Mononuclear cell (primary cell): ENCODE results near the gene FCHO2. TPM values are rescaled to one million over a fixed set of nuclear protein-coding genes. Genes with fewer than 3 reads are reported as not detected.

Experiments used
- H3K27me3 ChIP-seq: 2 replicates; pipeline ENCODE4 v1.6.0; 2011; ENCODE audit warnings: low read length, control low read depth; ENCODE audit not compliant: insufficient read depth
- H3K4me1 ChIP-seq: 2 replicates; pipeline ENCODE4 v1.5.1; 2011; ENCODE audit warnings: mild to moderate bottlenecking, low read length, control low read depth; ENCODE audit not compliant: insufficient read depth
- H3K4me3 ChIP-seq: 2 replicates; pipeline ENCODE4 v1.5.1; 2011; ENCODE audit warnings: mild to moderate bottlenecking, low read length, moderate library complexity
- H3K9me3 ChIP-seq: 2 replicates; pipeline ENCODE4 v1.5.1; 2011; ENCODE audit warnings: low read depth, mild to moderate bottlenecking, control low read depth, low read length
- total RNA-seq: library from RNA; depleted of rRNA; stranded (reverse); fragments of >200 nt; gene quantifications from one replicate; pipeline ENCODE4 v1.2.3, GENCODE V29; 2012

Gene FCHO2
- total RNA-seq, 1 donor: 3.3 TPM

- peaks cover 48% of the 10 kb centered on the region for H3K27me3 ChIP-seq
- no peaks in the 10 kb centered on the region for H3K4me1 ChIP-seq
- no peak within 1 kb of the TSS for H3K4me3 ChIP-seq
- no peaks in the 10 kb centered on the region for H3K9me3 ChIP-seq
These were observed 164.6 kb downstream of the FCHO2 start, which contains the start of gene TMEM171 for GRCh38 chr5:73120222-73121118. Gene TMEM171, plus strand, starts transcription at chr5:73120575. Its CDS starts 2,799 bp downstream, at chr5:73123374.

- no peaks in the 10 kb centered on the region for H3K4me1 ChIP-seq
- H3K4me3 ChIP-seq: no peak overlapping the region
- H3K27me3 ChIP-seq: peaks cover 53% of the 10 kb centered on the region
- H3K9me3 ChIP-seq: no peaks in the 10 kb centered on the region
These were observed 165.2 kb downstream of the FCHO2 start for GRCh38 chr5:73121119-73121463.

DNA sequence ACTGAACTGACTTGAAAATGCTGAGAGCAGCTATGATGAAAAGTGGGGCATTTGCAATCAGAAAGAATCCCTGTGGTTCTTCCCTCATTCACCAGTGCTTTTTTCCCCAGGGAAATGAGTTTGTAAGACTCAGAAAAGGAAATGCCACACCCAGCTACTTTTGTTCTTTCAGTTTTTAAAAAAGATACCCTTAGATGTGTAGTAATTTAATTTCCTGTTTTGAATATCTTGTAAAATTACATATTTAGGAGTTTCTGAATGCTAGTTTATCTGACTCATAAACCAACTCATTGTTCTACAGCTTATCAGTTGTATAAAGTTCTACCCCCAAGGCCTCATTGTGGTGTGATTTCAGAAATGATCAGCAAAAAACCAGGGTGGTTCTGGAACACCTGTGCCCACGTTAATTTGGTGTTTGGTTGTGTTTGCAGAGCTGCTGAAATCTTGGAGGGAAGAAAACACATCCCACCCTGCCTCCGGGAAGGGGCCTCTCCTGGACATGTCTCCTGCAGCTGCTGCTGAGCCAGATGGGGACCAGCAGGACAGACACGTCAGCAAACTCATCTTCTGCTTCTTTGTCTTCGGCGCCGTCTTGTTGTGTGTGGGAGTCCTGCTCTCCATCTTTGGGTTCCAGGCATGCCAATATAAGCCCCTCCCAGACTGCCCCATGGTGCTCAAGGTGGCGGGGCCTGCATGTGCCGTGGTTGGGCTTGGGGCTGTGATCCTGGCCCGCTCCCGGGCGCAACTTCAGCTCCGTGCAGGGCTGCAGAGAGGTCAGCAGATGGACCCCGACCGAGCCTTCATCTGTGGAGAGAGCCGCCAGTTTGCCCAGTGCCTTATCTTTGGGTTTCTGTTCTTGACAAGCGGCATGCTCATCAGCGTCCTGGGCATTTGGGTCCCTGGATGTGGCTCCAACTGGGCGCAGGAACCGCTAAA is 167.3 kb downstream of the FCHO2 start:
- Histone ChIP-seq H3K9me3 (no peaks in the 10 kb centered on the region), H3K27me3 (peaks cover 51% of the 10 kb centered on the region), H3K4me1 (no peaks in the 10 kb centered on the region), H3K4me3 (no peak overlapping the region)

DNA sequence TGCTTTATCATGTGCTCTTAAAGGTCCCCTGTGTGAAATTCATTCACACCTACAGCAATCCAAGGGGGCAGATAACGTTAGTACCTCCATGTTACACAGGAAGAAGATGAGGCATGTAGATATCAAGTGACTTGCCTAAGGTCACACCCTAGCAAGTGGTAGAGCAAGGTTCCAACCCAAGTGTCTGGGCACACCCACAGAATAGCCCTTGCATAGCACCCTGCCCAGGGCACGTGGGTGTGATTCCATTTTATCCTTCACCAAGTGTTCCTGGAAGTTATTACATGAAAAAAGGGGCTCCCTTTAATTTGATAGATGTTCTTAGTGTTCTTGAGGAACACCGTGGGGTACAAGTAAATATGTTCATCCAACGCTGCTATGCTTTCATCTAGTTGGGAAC is 169.4 kb downstream of the FCHO2 start:
- no peaks in the 10 kb centered on the region for H3K9me3 ChIP-seq

GRCh38 chr5:73126381-73126780 is 170.5 kb downstream of the FCHO2 start:
- no peak overlapping the region for H3K4me3 ChIP-seq
- H3K9me3 ChIP-seq: no peaks in the 10 kb centered on the region
- peaks cover 31% of the 10 kb centered on the region for H3K27me3 ChIP-seq
- H3K4me1 ChIP-seq: no peaks in the 10 kb centered on the region

More for the DNA sequence above, 169.4 kb downstream of the FCHO2 start:
- Histone ChIP-seq H3K27me3 (peaks cover 39% of the 10 kb centered on the region), H3K4me1 (no peaks in the 10 kb centered on the region), H3K4me3 (no peak overlapping the region)

- H3K27me3 ChIP-seq: peaks cover 28% of the 10 kb centered on the region
- H3K4me1 ChIP-seq: no peaks in the 10 kb centered on the region
- H3K4me3 ChIP-seq: no peak overlapping the region
- no peaks in the 10 kb centered on the region for H3K9me3 ChIP-seq
These were observed 171.1 kb downstream of the FCHO2 start for GRCh38 chr5:73126957-73127356.

DNA sequence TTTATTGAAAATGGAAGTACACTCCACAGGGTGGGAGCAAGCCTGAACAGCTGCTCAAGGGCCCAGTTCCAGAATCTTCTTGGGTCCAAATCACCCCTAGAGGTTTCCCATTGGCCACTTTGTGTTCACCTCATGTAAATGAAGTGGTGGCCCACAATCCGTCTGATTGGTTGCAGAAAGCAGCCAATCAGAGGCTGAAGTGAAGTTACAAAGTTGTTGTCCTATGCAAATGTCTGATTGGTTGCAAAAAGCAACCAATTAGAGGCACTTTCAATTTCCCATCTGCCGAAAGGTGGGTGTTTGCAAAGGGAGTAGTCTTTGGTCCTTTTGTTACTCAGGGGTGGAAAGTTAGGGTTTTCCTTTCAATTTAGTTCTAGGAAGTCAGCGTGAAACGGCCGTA is 173.3 kb downstream of the FCHO2 start:
- Histone ChIP-seq H3K4me1 (no peaks in the 10 kb centered on the region), H3K9me3 (no peaks in the 10 kb centered on the region), H3K4me3 (no peak overlapping the region), H3K27me3 (peaks cover 24% of the 10 kb centered on the region)

DNA sequence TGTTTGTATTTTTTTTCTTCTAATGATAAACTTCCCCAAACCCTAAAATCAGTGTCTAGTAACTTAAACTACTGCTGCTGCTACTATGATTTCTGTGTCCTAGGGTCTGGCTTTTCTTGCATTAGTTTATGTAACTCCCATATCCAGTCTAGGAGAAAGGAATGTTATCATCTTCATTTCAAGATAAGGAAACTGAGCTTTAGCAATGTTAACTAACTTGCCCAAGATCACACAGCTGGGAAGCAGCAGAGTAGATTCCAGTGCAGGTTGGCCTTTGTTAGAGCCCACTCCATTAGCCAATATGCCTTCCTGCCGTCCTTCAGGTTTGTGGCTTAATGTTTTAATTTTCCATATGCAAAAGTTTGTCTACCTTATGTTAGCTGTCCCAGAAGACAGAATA is 175.0 kb downstream of the FCHO2 start:
- Histone ChIP-seq H3K27me3 (peaks cover 27% of the 10 kb centered on the region), H3K9me3 (no peaks in the 10 kb centered on the region), H3K4me3 (no peak overlapping the region), H3K4me1 (no peaks in the 10 kb centered on the region)

- H3K9me3 ChIP-seq: no peaks in the 10 kb centered on the region
- H3K4me1 ChIP-seq: no peaks in the 10 kb centered on the region
- peaks cover 23% of the 10 kb centered on the region for H3K27me3 ChIP-seq
- no peak overlapping the region for H3K4me3 ChIP-seq
These were observed 176.0 kb downstream of the FCHO2 start for GRCh38 chr5:73131711-73132425.

DNA sequence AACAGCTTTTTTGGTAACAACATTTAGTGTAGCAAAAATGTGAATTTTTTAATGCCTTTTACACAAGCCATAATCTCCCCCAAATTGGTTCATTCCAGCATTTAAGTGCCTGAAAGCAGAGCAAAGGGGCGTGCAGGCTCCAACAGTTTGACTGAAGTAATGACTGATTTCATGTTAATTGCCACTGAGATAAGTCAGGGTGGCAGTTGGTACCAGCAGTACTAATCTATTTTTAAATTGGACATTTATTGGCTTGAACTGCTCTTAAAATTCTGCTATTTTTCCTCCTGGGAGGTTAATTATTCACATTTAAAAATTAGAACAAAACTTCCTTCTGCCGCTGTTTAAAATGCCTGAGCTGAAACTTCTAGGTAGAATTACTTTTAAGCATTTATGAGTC is 176.9 kb downstream of the FCHO2 start:
- H3K4me1 ChIP-seq: no peaks in the 10 kb centered on the region
- peaks cover 26% of the 10 kb centered on the region for H3K27me3 ChIP-seq
- no peaks in the 10 kb centered on the region for H3K9me3 ChIP-seq
- no peak overlapping the region for H3K4me3 ChIP-seq

GRCh38 chr5:73135021-73135420 is 179.2 kb downstream of the FCHO2 start:
- Histone ChIP-seq H3K4me1 (no peaks in the 10 kb centered on the region), H3K4me3 (no peak overlapping the region), H3K9me3 (no peaks in the 10 kb centered on the region), H3K27me3 (peaks cover 27% of the 10 kb centered on the region)

DNA sequence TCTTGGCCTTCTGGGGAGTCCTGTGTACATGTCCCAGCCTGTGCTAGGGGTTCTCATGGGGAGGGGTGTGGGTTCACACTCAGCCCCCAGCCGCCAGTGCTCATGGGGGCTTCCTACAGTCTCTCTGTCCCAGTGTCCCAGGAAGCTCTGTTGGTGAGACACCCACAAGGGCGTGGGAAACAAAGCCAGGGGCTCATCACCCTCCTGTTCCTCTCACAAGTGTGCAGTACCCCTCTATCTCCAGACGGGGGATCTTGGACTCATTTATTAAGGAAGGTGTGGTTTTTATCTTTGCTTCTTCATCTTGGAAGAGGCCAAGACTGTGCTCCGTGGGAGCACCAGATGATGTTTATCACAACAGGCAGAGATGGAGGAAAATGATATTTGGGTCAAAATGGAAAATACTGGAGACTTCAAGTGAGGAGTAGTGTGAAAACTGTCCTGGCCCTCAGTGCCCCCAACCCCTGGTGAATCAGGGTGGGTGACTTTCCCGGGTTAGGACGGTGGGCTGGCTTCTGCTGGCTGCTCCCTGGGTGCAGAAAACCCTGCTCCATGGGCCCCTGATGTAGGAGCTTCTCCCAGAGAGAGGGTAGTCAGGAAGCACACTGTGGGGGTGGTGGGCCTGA is 179.7 kb downstream of the FCHO2 start:
- Histone ChIP-seq H3K27me3 (peaks cover 28% of the 10 kb centered on the region), H3K4me1 (no peaks in the 10 kb centered on the region)

GRCh38 chr5:73136055-73136562 is 180.3 kb downstream of the FCHO2 start:
- Histone ChIP-seq H3K4me3 (no peak overlapping the region), H3K27me3 (peaks cover 32% of the 10 kb centered on the region), H3K4me1 (no peaks in the 10 kb centered on the region), H3K9me3 (no peaks in the 10 kb centered on the region)

More for the DNA sequence above, 179.7 kb downstream of the FCHO2 start:
- Histone ChIP-seq H3K4me3 (no peak overlapping the region), H3K9me3 (no peaks in the 10 kb centered on the region)
